ENCODE results near the gene MLLT3. TPM values are rescaled to one million over a fixed set of nuclear protein-coding genes. Genes with fewer than 3 reads are reported as not detected.

MLLT3 gene
- total and polyA plus RNA-seq, 9 donors = 8.7 to 15.4 (median 13.8) TPM

DNA sequence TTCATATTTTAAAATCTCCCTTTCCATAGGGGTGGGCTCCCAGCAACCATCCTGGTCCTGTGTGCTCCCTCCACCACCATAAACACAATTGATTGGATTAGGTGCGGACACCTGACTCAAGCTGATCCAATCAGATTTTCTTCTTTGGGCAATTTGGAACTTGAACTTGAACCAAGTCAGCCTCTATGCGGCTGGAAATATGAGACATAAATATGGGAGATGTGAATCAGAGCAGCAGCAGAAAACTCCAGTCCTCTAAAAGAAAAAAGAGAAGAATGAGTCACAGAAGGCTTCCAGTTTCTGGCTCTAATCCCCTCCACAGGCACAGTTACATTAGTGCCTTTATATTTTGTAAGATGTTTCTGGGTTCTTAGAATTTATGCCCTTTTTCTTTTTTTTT, 306.6 kb downstream of the MLLT3 start:
- H3K4me3 ChIP-seq = no peak overlapping the region
- H3K9me3 ChIP-seq = no peaks in the 10 kb centered on the region
- intact Hi-C loops (cut with DNase I) = no loop called here
- no peak for DNase-seq
- no peak overlapping the region for H3K27ac ChIP-seq
- no peaks in the 10 kb centered on the region for H3K4me1 ChIP-seq (ENCODE audit: insufficient read depth)
- no peaks in the 10 kb centered on the region for H3K27me3 ChIP-seq
- no peaks in the 10 kb centered on the region for H3K36me3 ChIP-seq
- TF ChIP-seq, protein P1, sequence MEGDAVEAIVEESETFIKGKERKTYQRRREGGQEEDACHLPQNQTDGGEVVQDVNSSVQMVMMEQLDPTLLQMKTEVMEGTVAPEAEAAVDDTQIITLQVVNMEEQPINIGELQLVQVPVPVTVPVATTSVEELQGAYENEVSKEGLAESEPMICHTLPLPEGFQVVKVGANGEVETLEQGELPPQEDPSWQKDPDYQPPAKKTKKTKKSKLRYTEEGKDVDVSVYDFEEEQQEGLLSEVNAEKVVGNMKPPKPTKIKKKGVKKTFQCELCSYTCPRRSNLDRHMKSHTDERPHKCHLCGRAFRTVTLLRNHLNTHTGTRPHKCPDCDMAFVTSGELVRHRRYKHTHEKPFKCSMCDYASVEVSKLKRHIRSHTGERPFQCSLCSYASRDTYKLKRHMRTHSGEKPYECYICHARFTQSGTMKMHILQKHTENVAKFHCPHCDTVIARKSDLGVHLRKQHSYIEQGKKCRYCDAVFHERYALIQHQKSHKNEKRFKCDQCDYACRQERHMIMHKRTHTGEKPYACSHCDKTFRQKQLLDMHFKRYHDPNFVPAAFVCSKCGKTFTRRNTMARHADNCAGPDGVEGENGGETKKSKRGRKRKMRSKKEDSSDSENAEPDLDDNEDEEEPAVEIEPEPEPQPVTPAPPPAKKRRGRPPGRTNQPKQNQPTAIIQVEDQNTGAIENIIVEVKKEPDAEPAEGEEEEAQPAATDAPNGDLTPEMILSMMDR (IDR thresholded peaks at IDR 0.05) = no peak
- TF ChIP-seq EP300 (IDR thresholded peaks at IDR 0.05) (no peak), POLR2A (IDR thresholded peaks at IDR 0.05) (no peak)
- WGBS, 3 donors = 63 to 71% (median 64%) methylated on average over 2 of the region's 2 CpGs

DNA sequence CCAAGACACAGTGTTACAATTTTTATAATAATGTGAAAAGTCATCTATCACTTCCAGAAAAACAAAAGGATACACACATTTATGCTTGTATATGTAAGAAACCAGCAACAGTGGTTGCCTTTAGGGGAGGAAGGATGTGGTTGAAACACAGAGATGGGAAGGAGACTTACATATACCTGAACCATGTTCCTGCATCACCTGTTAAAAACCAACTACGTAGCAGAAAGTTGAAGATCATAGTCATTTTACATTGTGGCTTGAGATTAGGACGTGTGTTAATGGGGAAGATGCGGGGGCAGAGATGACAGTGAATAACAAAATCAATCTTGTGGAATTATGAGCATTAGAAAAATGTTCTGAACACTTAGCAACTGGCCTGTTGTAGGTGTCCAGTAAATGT, 307.3 kb downstream of the MLLT3 start:
- intact Hi-C loops (cut with DNase I) = no loop called here
- no peaks in the 10 kb centered on the region for H3K9me3 ChIP-seq
- TF ChIP-seq EP300 (IDR thresholded peaks at IDR 0.05) (no peak), POLR2A (IDR thresholded peaks at IDR 0.05) (no peak)
- TF ChIP-seq, protein P1 (IDR thresholded peaks at IDR 0.05) = no peak
- H3K4me3 ChIP-seq = no peak overlapping the region
- WGBS, 3 donors = 77 to 86% (median 85%) methylated on average over 3 of the region's 3 CpGs
- H3K36me3 ChIP-seq = no peaks in the 10 kb centered on the region
- DNase-seq = no peak
- no peak overlapping the region for H3K27ac ChIP-seq
- H3K27me3 ChIP-seq = no peaks in the 10 kb centered on the region
- no peaks in the 10 kb centered on the region for H3K4me1 ChIP-seq (ENCODE audit: insufficient read depth)

GRCh38 chr9:20313415-20313814, 308.9 kb downstream of the MLLT3 start:
- no peaks in the 10 kb centered on the region for H3K9me3 ChIP-seq
- H3K27me3 ChIP-seq = no peaks in the 10 kb centered on the region
- H3K4me3 ChIP-seq = no peak overlapping the region
- no peaks in the 10 kb centered on the region for H3K4me1 ChIP-seq (ENCODE audit: insufficient read depth)
- TF ChIP-seq EP300 (IDR thresholded peaks at IDR 0.05) (no peak), POLR2A (IDR thresholded peaks at IDR 0.05) (no peak)
- TF ChIP-seq, protein P1 (IDR thresholded peaks at IDR 0.05) = no peak
- intact Hi-C loops (cut with DNase I) = no loop called here
- no peak overlapping the region for H3K27ac ChIP-seq
- DNase-seq = no peak
- WGBS, 3 donors = 92 to 95% (median 94%) methylated on average over 1 of the region's 1 CpG
- H3K36me3 ChIP-seq = no peaks in the 10 kb centered on the region

DNA sequence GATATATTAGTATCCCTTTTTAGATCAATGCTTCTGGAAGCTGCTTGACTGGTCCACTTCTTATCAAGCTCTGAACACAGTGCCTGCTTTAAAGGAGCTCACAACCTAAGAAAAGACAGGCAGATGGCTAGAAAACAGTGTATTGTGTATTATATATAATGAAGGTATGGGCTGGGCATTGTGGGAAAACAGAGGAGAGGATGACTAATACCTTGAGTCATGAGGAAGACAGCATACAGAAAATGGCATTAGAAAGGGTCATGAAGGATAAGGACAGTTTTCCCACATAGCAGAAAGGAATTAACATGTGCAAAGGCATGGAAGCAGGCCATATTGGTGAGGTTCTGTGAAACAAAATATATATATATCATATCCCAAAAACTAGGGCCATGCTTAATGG, 309.6 kb downstream of the MLLT3 start:
- no peak overlapping the region for H3K27ac ChIP-seq
- no peaks in the 10 kb centered on the region for H3K9me3 ChIP-seq
- no peaks in the 10 kb centered on the region for H3K27me3 ChIP-seq
- H3K4me1 ChIP-seq (ENCODE audit: insufficient read depth) = no peaks in the 10 kb centered on the region
- no peak overlapping the region for H3K4me3 ChIP-seq
- no peaks in the 10 kb centered on the region for H3K36me3 ChIP-seq
- TF ChIP-seq, protein P1 (IDR thresholded peaks at IDR 0.05) = no peak
- TF ChIP-seq EP300 (IDR thresholded peaks at IDR 0.05) (no peak), POLR2A (IDR thresholded peaks at IDR 0.05) (no peak)
- intact Hi-C loops (cut with DNase I) = no loop called here
- no peak for DNase-seq

DNA sequence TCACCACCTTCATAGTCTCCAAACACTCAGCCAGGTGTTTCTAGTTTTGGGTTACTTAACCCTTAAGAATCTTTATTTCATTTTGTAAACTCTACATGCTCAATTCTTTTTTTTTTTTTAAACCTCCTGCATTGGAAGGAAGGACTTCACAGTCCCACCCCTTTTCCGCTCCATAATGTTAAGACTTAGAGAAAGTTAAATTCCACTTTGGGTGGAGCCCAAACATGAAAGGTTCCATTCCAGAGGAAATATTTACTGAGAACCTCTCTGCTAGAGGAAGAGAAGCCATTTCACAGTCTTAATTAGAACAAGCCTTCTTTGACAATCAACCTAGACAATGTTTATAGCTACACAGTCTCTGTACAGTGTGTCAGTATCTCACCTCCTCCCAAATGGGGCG, 312.3 kb downstream of the MLLT3 start:
- intact Hi-C loops (cut with DNase I) = no loop called here
- Histone ChIP-seq H3K36me3 (no peaks in the 10 kb centered on the region), H3K9me3 (no peaks in the 10 kb centered on the region), H3K4me1 (ENCODE audit: insufficient read depth) (no peaks in the 10 kb centered on the region), H3K27ac (no peak overlapping the region), H3K4me3 (no peak overlapping the region), H3K27me3 (no peaks in the 10 kb centered on the region)
- WGBS, 3 donors = 92 to 93% (median 93%) methylated on average over 2 of the region's 2 CpGs
- TF ChIP-seq, protein P1 (IDR thresholded peaks at IDR 0.05) = no peak
- TF ChIP-seq POLR2A (IDR thresholded peaks at IDR 0.05) (no peak), EP300 (IDR thresholded peaks at IDR 0.05) (no peak)
- no peak for DNase-seq
